NCI-H345 treated with DMSO at 0.1 percent for 48 hours (cell line): ENCODE results near the gene RNGTT.

Experiments
- DNase-seq: peaks from one replicate; lab custom pipeline; 2025; ENCODE audit not compliant: unreplicated experiment; lab: John Stamatoyannopoulos, UW

Gene RNGTT

DNA sequence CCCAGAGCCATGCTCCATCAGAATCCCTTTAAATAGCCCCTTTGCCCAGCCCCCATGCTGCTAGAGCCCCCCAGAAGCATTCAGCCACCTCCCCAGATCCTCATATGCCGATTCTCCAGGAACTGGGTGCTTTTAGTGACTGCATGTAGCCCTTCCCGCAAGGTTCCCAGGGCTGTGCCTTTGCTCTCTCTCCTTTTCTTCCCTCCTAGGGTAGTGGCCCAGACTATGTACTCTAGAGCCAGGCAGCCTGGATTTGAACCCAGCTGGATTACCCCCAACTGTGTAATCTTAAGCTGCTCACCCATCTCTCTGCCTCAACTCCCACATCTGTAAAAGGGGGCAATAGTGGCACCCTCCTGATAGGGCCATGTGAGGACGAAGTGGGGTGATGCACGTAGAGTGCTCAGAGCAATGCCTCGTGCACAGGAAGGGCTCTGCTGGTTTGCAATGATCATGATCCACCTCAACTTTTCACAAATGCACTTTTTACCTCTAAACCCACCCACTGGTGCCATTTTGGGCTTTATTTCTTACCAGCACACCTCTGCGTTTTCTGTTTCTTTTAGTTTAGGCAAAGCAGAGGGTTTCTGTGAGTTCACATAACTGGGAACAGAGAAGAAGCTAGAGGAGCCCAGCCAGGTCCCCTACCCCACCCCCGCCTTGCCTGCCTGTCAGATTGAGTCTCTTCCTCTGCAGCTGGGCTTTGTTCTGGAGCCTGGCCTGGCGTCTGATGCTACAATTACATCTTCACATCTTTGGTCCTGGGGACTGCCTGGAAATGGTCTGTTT is 396.5 kb downstream of the RNGTT start:
- no peak for DNase-seq

DNA sequence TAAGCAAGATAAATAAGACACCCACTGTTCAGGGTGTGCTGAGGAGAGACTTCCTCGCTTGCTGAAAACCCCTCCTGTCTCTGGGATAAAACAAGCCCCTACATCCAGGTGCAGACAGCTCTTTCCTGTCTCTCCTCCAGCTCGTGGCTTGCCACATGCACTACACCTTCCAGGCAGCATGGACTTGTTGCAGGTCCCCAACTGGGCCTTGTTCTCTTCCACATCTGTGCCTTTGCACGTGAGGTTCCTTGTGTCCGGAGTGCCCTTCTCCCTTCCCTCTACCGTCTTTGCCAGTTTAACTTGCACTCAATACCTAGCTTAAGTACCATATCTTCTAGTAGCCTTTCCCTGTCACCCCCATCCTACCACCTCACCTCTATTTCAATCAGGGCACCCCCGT is 397.6 kb downstream of the RNGTT start:
- DNase-seq, result no peak

GRCh38 chr6:88565409-88565811 is 398.0 kb downstream of the RNGTT start:
- no peak for DNase-seq

DNA sequence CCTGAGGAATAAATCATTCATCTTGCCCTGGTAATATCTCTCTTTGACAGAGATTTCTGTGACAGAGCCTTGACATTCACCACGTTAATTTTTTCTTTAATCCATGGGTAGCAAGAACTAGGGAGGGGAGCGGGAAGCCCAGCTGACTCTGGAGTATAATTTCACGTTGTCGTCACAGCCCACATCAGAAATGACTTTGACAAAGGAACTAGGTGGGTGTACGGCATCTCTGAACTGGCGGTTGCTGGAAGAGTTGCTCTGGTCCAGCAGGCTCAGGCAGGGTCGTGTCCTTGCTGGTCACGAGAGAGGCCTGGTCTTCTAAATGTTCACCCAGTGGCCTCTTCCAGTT is 400.2 kb downstream of the RNGTT start:
- DNase-seq, result no peak

DNA sequence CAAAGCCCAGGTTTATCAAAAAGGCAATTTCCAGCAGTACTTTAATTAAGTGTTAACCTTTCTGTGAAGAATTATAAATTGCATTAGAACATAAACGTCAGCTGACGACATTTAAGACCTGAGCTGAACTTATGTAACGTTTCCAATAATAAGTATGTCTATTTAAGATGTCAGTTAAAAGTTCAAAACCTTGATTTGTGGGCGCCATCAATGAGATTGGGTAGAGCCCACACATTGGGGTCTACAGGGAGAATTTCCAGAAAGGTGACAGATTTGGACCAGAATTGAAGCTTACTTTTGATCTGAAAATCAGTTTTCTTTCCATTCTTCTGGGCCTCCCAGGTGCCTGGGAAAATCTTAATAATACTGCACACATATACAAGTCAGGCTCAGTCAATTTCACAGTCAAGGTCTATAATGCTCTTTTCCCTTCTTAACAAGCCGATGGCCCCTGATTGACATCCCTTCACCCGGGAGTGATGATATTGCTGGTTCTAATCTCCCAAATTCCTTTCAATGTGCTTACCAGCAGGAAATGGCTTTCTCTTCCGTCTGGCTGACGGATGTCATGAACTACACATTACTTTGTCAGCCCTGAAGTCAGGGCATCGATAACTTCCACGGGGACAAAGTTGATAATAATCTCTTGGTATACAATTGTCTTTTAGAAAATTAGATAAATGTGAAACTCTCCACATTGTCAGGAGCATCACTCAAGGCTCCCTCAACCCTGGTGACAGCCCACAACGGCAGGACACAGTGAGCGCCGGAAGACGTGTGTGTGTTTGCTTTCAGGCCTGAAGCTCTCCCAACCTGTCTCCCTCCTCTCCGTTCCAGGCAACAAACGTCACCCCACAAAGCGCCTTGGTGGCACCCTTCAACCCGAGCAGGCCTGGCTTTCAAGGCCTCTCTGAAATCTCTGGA is 400.8 kb downstream of the RNGTT start:
- no peak for DNase-seq

- no peak for DNase-seq
These were observed 401.5 kb downstream of the RNGTT start for GRCh38 chr6:88561954-88562315.

- no peak for DNase-seq
These were observed 402.1 kb downstream of the RNGTT start for GRCh38 chr6:88561034-88561953.
